RWPE2 (cell line): ENCODE measurements around the gene GTPBP2.

ENCODE experiments used
- ATAC-seq: fragments of 200-7000 bp; cut with Tn5 transposase; 3 replicates; pipeline ENCODE4 v1.9.1; 2021; ENCODE audit warnings: low read depth
- DNase-seq: peaks from one replicate; pipeline ENCODE4 v3.0.0-alpha.2; 2020; ENCODE audit warnings: low spot score
- H3K27ac ChIP-seq: fragments of 450-650 bp; 2 replicates; pipeline ENCODE4 v1.5.1; 2017; ENCODE audit warnings: mild to moderate bottlenecking; ENCODE audit not compliant: poor library complexity, severe bottlenecking
- H3K27me3 ChIP-seq: fragments of 250-450 bp; sonication (Bioruptor Pico); 2 replicates; pipeline ENCODE4 v1.5.1; 2021; ENCODE audit warnings: mild to moderate bottlenecking, moderate library complexity; ENCODE audit not compliant: insufficient read depth, poor library complexity, severe bottlenecking
- H3K36me3 ChIP-seq: fragments of 250-450 bp; sonication (Bioruptor Pico); 2 replicates; pipeline ENCODE4 v1.5.1; 2020; ENCODE audit warnings: low read depth, mild to moderate bottlenecking, moderate library complexity
- H3K4me1 ChIP-seq: fragments of 250-450 bp; sonication (Bioruptor Pico); 2 replicates; pipeline ENCODE4 v1.5.1; 2021; ENCODE audit warnings: mild to moderate bottlenecking, moderate library complexity; ENCODE audit not compliant: insufficient read depth, poor library complexity, severe bottlenecking
- H3K4me3 ChIP-seq: fragments of 250-450 bp; sonication (Bioruptor Pico); 2 replicates; pipeline ENCODE4 v1.5.1; 2021; ENCODE audit warnings: mild to moderate bottlenecking, moderate library complexity; ENCODE audit not compliant: severe bottlenecking
- H3K9me3 ChIP-seq: fragments of 250-450 bp; sonication (Bioruptor Pico); 2 replicates; pipeline ENCODE4 v1.5.1; 2021; ENCODE audit warnings: mild to moderate bottlenecking, moderate library complexity; ENCODE audit not compliant: severe bottlenecking
- CTCF ChIP-seq: fragments of 450-650 bp; IDR thresholded peaks from one replicate; pipeline ENCODE4 v1.5.1; 2017; ENCODE audit warnings: mild to moderate bottlenecking, moderate library complexity; ENCODE audit not compliant: poor library complexity, severe bottlenecking

Gene GTPBP2

GRCh38 chr6:43616725-43617472, 12.2 kb downstream of the GTPBP2 start:
- ATAC-seq: no peak; the same call in 2 of the 3 replicates
- no peak for TF ChIP-seq CTCF
- Histone ChIP-seq H3K9me3 (no peaks in the 10 kb centered on the region), H3K27ac (no peak overlapping the region), H3K36me3 (peaks cover 66% of the 10 kb centered on the region), H3K27me3 (no peaks in the 10 kb centered on the region), H3K4me3 (no peak overlapping the region), H3K4me1 (no peaks in the 10 kb centered on the region)
- DNase-seq: no peak

GRCh38 chr6:43614396-43614730, 14.7 kb downstream of the GTPBP2 start:
- no peaks in the 10 kb centered on the region for H3K4me1 ChIP-seq
- no peak for ATAC-seq
- no peak for DNase-seq
- no peak for TF ChIP-seq CTCF
- H3K4me3 ChIP-seq: no peak overlapping the region
- H3K27ac ChIP-seq: no peak overlapping the region
- H3K36me3 ChIP-seq: peaks cover 65% of the 10 kb centered on the region
- no peaks in the 10 kb centered on the region for H3K27me3 ChIP-seq
- no peaks in the 10 kb centered on the region for H3K9me3 ChIP-seq

GRCh38 chr6:43613721-43614395, 15.2 kb downstream of the GTPBP2 start:
- H3K9me3 ChIP-seq: no peaks in the 10 kb centered on the region
- DNase-seq (no peak), ATAC-seq (no peak)
- no peak overlapping the region for H3K4me3 ChIP-seq
- H3K27ac ChIP-seq: no peak overlapping the region
- no peak for TF ChIP-seq CTCF
- peaks cover 68% of the 10 kb centered on the region for H3K36me3 ChIP-seq
- no peaks in the 10 kb centered on the region for H3K27me3 ChIP-seq
- no peaks in the 10 kb centered on the region for H3K4me1 ChIP-seq

- Histone ChIP-seq H3K36me3 (peaks cover 95% of the 10 kb centered on the region), H3K4me1 (no peaks in the 10 kb centered on the region), H3K27ac (no peak overlapping the region), H3K27me3 (no peaks in the 10 kb centered on the region), H3K9me3 (no peaks in the 10 kb centered on the region), H3K4me3 (no peak overlapping the region)
- ATAC-seq (no peak), DNase-seq (no peak)
- TF ChIP-seq CTCF: no peak
Observed at GRCh38 chr6:43610431-43610830, 18.6 kb downstream of the GTPBP2 start.

GRCh38 chr6:43609402-43609801, 19.7 kb downstream of the GTPBP2 start:
- Histone ChIP-seq H3K9me3 (no peaks in the 10 kb centered on the region), H3K27ac (no peak overlapping the region), H3K4me1 (no peaks in the 10 kb centered on the region), H3K36me3 (peaks cover 98% of the 10 kb centered on the region), H3K4me3 (no peak overlapping the region), H3K27me3 (no peaks in the 10 kb centered on the region)
- TF ChIP-seq CTCF: no peak
- DNase-seq (no peak), ATAC-seq (no peak)
